Retinal pigment epithelial cell (primary cell): ENCODE results near the gene ILK.

Experiments
- DNase-seq: peaks from one replicate; pipeline ENCODE4 v3.0.0-alpha.2; 2010; ENCODE audit warnings: low read depth
- H3K4me3 ChIP-seq: 2 replicates; pipeline ENCODE4 v1.5.1; 2011; ENCODE audit warnings: mild to moderate bottlenecking, low read length, control low read depth, moderate library complexity
- CTCF ChIP-seq: conservative IDR thresholded peaks from 2 replicates; pipeline ENCODE4 v1.5.1; 2011; ENCODE audit warnings: low read depth, low read length, control low read depth, inconsistent platforms

Gene ILK

GRCh38 chr11:6654281-6655019 is 50.9 kb downstream of the ILK start:
- TF ChIP-seq CTCF, result no peak
- no peak for DNase-seq
- no peak overlapping the region for H3K4me3 ChIP-seq

- peak overlapping the region; percentile 26 for H3K4me3 ChIP-seq
- no peak for DNase-seq
- TF ChIP-seq CTCF, result no peak
Observed at GRCh38 chr11:6655020-6655789, 51.6 kb downstream of the ILK start.

- peak within 1 kb of the TSS; percentile 34 for H3K4me3 ChIP-seq
- TF ChIP-seq CTCF, result no peak
- DNase-seq, result no peak
Observed at GRCh38 chr11:6655790-6656583, 52.4 kb downstream of the ILK start, which contains the start of gene DCHS1. DCHS1 (minus strand) TSS chr11:6655809; CDS start chr11:6641613, 14,196 bp downstream.

GRCh38 chr11:6656584-6656915 is 53.0 kb downstream of the ILK start:
- DNase-seq, result no peak
- no peak for TF ChIP-seq CTCF
- no peak overlapping the region for H3K4me3 ChIP-seq

- DNase-seq, result no peak
- TF ChIP-seq CTCF, result no peak
- H3K4me3 ChIP-seq, result no peak overlapping the region
Observed at GRCh38 chr11:6656936-6657335, 53.4 kb downstream of the ILK start.

GRCh38 chr11:6657346-6657745 is 53.8 kb downstream of the ILK start:
- no peak for DNase-seq
- TF ChIP-seq CTCF, result no peak
- H3K4me3 ChIP-seq, result no peak overlapping the region
